Stimulated activated CD8-positive, alpha-beta memory T cell treated with anti-CD3 and anti-CD28 coated beads, Interleukin-4, amount 100 ng/mL, for 1 hour (primary cell): ENCODE measurements around the gene BLVRB.
"Not testable (repeated sequence)": the region's sequence is repeated elsewhere in the genome, so short reads cannot be mapped to it uniquely, and the experiment has no call there.

Source experiments
- DNase-seq, 2 donors: peaks; one replicate each; pipeline ENCODE4 v3.0.0-alpha.2; 2020; ENCODE audit warnings: low read depth in 2 of 2, low spot score in 1 of 2

BLVRB gene

GRCh38 chr19:40452016-40452415 lies 13.5 kb downstream of the BLVRB start:
- no peak for DNase-seq

GRCh38 chr19:40450664-40451063 lies 14.9 kb downstream of the BLVRB start:
- DNase-seq: no peak

GRCh38 chr19:40449506-40449905 lies 16.0 kb downstream of the BLVRB start:
- no peak for DNase-seq

GRCh38 chr19:40446263-40446784 lies 19.2 kb downstream of the BLVRB start:
- no peak for DNase-seq

GRCh38 chr19:40445780-40446262 lies 19.7 kb downstream of the BLVRB start:
- no peak for DNase-seq

GRCh38 chr19:40444825-40445312 lies 20.7 kb downstream of the BLVRB start:
- no peak for DNase-seq

- peak; percentile 89 to 94 for DNase-seq
These were observed 21.3 kb downstream of the BLVRB start, which contains the start of gene SERTAD3 for GRCh38 chr19:40444000-40444824. TSS of gene SERTAD3 (minus strand) at chr19:40444335. CDS start at chr19:40442080, 2,255 bp downstream.

- DNase-seq: peak; percentile 95 to 97
These were observed 22.2 kb downstream of the BLVRB start for GRCh38 chr19:40443131-40443999.

GRCh38 chr19:40442328-40443130 lies 23.0 kb downstream of the BLVRB start:
- DNase-seq: no peak

GRCh38 chr19:40441719-40442253 lies 23.8 kb downstream of the BLVRB start:
- no peak for DNase-seq

- DNase-seq: no peak
These were observed 27.3 kb downstream of the BLVRB start for GRCh38 chr19:40438284-40438683.

- peak in 1 of 2 donors; percentile 25 for DNase-seq
These were observed 31.9 kb downstream of the BLVRB start for GRCh38 chr19:40433391-40434216.

GRCh38 chr19:40432760-40433159 lies 32.8 kb downstream of the BLVRB start:
- DNase-seq: not testable (repeated sequence)

GRCh38 chr19:40431698-40432097 lies 33.8 kb downstream of the BLVRB start:
- no peak for DNase-seq

- DNase-seq: not testable (repeated sequence)
These were observed 35.3 kb downstream of the BLVRB start for GRCh38 chr19:40430242-40430641.

- DNase-seq: not testable (repeated sequence)
These were observed 37.3 kb downstream of the BLVRB start for GRCh38 chr19:40428197-40428596.

GRCh38 chr19:40425450-40426287 lies 39.9 kb downstream of the BLVRB start, which contains the start of gene SERTAD1:
TSS of gene SERTAD1 (minus strand) at chr19:40425992. CDS start at chr19:40423546, 2,446 bp downstream.
- DNase-seq: peak; percentile 100
